Astrocyte (in vitro differentiated cells and primary cell): Measurements from ENCODE around the gene ZDHHC11B.

Experiments
- EZH2 ChIP-seq: IDR thresholded peaks from 2 replicates; pipeline ENCODE4 v1.6.1; 2012; ENCODE audit warnings: mild to moderate bottlenecking, low read length, inconsistent platforms; ENCODE audit not compliant: insufficient read depth
- TF ChIP-seq, protein P1 (sequence below): IDR thresholded peaks from 2 replicates; pipeline ENCODE4 v1.5.1; 2011; ENCODE audit warnings: low read depth, mild to moderate bottlenecking, inconsistent platforms, low read length, moderate library complexity; ENCODE audit not compliant: insufficient read depth

GRCh38 chr5:773517-774264 lies 10.8 kb downstream of the ZDHHC11B start:
- TF ChIP-seq, protein P1, sequence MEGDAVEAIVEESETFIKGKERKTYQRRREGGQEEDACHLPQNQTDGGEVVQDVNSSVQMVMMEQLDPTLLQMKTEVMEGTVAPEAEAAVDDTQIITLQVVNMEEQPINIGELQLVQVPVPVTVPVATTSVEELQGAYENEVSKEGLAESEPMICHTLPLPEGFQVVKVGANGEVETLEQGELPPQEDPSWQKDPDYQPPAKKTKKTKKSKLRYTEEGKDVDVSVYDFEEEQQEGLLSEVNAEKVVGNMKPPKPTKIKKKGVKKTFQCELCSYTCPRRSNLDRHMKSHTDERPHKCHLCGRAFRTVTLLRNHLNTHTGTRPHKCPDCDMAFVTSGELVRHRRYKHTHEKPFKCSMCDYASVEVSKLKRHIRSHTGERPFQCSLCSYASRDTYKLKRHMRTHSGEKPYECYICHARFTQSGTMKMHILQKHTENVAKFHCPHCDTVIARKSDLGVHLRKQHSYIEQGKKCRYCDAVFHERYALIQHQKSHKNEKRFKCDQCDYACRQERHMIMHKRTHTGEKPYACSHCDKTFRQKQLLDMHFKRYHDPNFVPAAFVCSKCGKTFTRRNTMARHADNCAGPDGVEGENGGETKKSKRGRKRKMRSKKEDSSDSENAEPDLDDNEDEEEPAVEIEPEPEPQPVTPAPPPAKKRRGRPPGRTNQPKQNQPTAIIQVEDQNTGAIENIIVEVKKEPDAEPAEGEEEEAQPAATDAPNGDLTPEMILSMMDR, result no peak
- no peak for TF ChIP-seq EZH2
